ENCODE data around the gene FBXW7.

- TF ChIP-seq POLR2AphosphoS5 (IDR thresholded peaks at IDR 0.05; ENCODE audit: low read depth, low read length) (no peak), POLR2A (IDR thresholded peaks at IDR 0.05; ENCODE audit: low read depth, low read length) (no peak), POU2F2 (IDR thresholded peaks at IDR 0.05; ENCODE audit: low read depth, low read length) (no peak)
Observed at GRCh38 chr4:152577708-152578396, 42.0 kb upstream of the FBXW7 start.

All from GM12891 (cell line).